Mesendoderm (in vitro differentiated cells): ENCODE results near the gene ZDHHC1.
A peak's percentile ranks its signal among the peaks of the same experiment; 100 is the strongest.

Source experiments
- DNase-seq: peaks from one replicate; pipeline ENCODE4 v3.0.0; 2013
- H2AK5ac ChIP-seq: 2 replicates; pipeline ENCODE4 v1.6.1; 2013; ENCODE audit warnings: low read length, inconsistent platforms
- H2BK120ac ChIP-seq: 2 replicates; pipeline ENCODE4 v1.6.1; 2013; ENCODE audit warnings: low read depth, mild to moderate bottlenecking, low read length, moderate library complexity, mixed read lengths
- H2BK15ac ChIP-seq: replicated peaks from 2 replicates; pipeline ENCODE4 v1.6.1; 2013; ENCODE audit warnings: low read depth, mild to moderate bottlenecking, moderate library complexity
- H2BK5ac ChIP-seq: 2 replicates; pipeline ENCODE4 v1.6.1; 2013; ENCODE audit warnings: low read length, inconsistent platforms
- H3K18ac ChIP-seq: 2 replicates; pipeline ENCODE4 v1.6.1; 2013; ENCODE audit warnings: mild to moderate bottlenecking, low read length, mixed read lengths
- H3K23ac ChIP-seq: one replicate; pipeline ENCODE4 v1.6.1; 2013; ENCODE audit warnings: low read length
- H3K27ac ChIP-seq: 2 replicates; pipeline ENCODE4 v1.5.1; 2013; ENCODE audit warnings: low read depth, mild to moderate bottlenecking, inconsistent platforms, low read length, moderate library complexity
- H3K27me3 ChIP-seq: 2 replicates; pipeline ENCODE4 v1.6.1; 2013; ENCODE audit warnings: low read length, control low read depth, mild to moderate bottlenecking, inconsistent platforms; ENCODE audit not compliant: insufficient read depth, poor library complexity
- H3K36me3 ChIP-seq: 2 replicates; pipeline ENCODE4 v1.6.1; 2013; ENCODE audit warnings: low read length, inconsistent platforms; ENCODE audit not compliant: control insufficient read depth, insufficient read depth
- H3K4ac ChIP-seq: one replicate; pipeline ENCODE4 v1.6.1; 2013; ENCODE audit warnings: low read depth, mild to moderate bottlenecking, low read length, moderate library complexity
- H3K4me1 ChIP-seq: 2 replicates; pipeline ENCODE4 v1.6.1; 2013; ENCODE audit warnings: low read depth, low read length, inconsistent platforms; ENCODE audit not compliant: control insufficient read depth
- H3K4me2 ChIP-seq: 2 replicates; pipeline ENCODE4 v1.6.1; 2013; ENCODE audit warnings: low read length
- H3K4me3 ChIP-seq: 2 replicates; pipeline ENCODE4 v1.5.1; 2013; ENCODE audit warnings: mild to moderate bottlenecking, low read length
- H3K56ac ChIP-seq: one replicate; pipeline ENCODE4 v1.6.1; 2013; ENCODE audit warnings: low read length
- H3K79me1 ChIP-seq: 2 replicates; pipeline ENCODE4 v1.6.1; 2013; ENCODE audit warnings: low read length, inconsistent platforms
- H3K79me2 ChIP-seq: 2 replicates; pipeline ENCODE4 v1.6.1; 2013; ENCODE audit warnings: mild to moderate bottlenecking, low read length; ENCODE audit not compliant: control insufficient read depth, insufficient read depth
- H3K9ac ChIP-seq: 2 replicates; pipeline ENCODE4 v1.6.1; 2013; ENCODE audit warnings: low read length, inconsistent platforms
- H4K5ac ChIP-seq: one replicate; pipeline ENCODE4 v1.6.1; 2013; ENCODE audit warnings: low read length
- H4K8ac ChIP-seq: one replicate; pipeline ENCODE4 v1.6.1; 2013; ENCODE audit warnings: low read depth, mild to moderate bottlenecking, control low read depth, low read length, moderate library complexity
- WGBS: extraction: QIAGEN DNeasy Blood & Tissue Kit; methylation state at CpG from one replicate; pipeline ENCODE4 v1.1.7; 2013; ENCODE audit warnings: low lambda C conversion rate, missing lambda C conversion rate; ENCODE audit not compliant: insufficient coverage; ENCODE audit errors: extremely low coverage; 5-methylcytosine and 5-hydroxymethylcytosine counted together

Gene ZDHHC1

DNA sequence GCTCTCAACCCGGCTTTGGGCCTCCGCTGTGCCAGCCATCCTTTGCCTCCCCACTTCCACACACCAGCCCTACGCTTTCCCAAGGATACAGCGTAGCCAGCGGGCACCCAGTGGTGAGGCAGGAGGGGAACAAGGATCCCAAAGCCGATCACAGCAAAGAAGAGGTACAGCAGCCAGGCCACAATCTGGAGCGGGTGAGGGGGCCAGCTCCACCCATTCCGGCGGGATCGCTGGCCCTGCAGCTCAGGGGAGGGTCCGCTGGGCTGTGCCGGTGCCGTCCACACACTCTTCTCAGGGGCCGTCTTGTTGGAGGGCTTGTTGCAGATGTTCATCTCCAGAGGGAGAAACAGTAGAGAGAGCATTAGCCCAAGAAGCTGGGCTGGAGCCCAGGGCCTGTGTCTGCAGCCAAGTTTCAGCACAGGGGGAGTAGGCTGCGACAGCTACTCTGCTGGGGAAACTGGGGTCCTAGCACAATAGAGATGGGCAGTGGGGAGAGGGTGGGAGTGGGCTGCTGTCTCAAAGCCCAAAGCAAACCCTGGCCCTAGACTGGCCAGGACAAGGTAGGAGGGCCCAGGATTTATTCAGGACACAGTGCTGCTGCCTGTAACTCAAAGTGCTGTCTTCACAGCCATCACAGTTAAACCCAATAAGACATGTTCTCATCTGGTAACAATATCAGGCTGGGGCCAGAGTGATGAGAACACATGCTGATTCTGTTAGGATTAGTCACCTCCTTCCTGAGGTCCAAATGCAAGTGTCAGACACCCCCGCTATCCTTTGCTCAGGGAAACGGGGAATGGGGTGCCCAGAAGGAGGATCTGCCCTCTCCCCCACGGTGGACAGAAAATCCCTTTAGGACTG lies 9.9 kb downstream of the ZDHHC1 start:
- Histone ChIP-seq H3K4me1 (peaks cover 4% of the 10 kb centered on the region), H2BK5ac (no peak overlapping the region), H2AK5ac (no peak overlapping the region), H3K4me3 (no peak overlapping the region), H2BK15ac (no peak overlapping the region), H3K79me2 (no peaks in the 10 kb centered on the region), H3K27me3 (no peaks in the 10 kb centered on the region), H3K27ac (no peak overlapping the region), H3K23ac (no peak overlapping the region), H3K18ac (no peak overlapping the region), H3K36me3 (no peaks in the 10 kb centered on the region), H4K8ac (no peak overlapping the region), H3K9ac (no peak overlapping the region), H2BK120ac (no peak overlapping the region), H4K5ac (no peak overlapping the region), H3K4ac (no peak overlapping the region), H3K4me2 (no peak overlapping the region), H3K56ac (peak overlapping the region; percentile 71), H3K79me1 (no peaks in the 10 kb centered on the region)
- no CpG with 5 or more reads among the region's 18 CpGs for WGBS
- DNase-seq = peak; percentile 49

GRCh38 chr16:67405336-67405735 lies 10.9 kb downstream of the ZDHHC1 start:
- no peak overlapping the region for H3K4me2 ChIP-seq
- no peak overlapping the region for H2BK15ac ChIP-seq
- H3K27ac ChIP-seq = no peak overlapping the region
- H3K79me2 ChIP-seq = no peaks in the 10 kb centered on the region
- no peak overlapping the region for H2AK5ac ChIP-seq
- H3K27me3 ChIP-seq = no peaks in the 10 kb centered on the region
- H3K9ac ChIP-seq = no peak overlapping the region
- H3K23ac ChIP-seq = no peak overlapping the region
- no peak overlapping the region for H4K8ac ChIP-seq
- H3K4me1 ChIP-seq = peaks cover 4% of the 10 kb centered on the region
- no peaks in the 10 kb centered on the region for H3K79me1 ChIP-seq
- H3K4me3 ChIP-seq = no peak overlapping the region
- no CpG with 5 or more reads among the region's 8 CpGs for WGBS
- no peak overlapping the region for H3K56ac ChIP-seq
- DNase-seq = no peak
- no peak overlapping the region for H2BK120ac ChIP-seq
- H3K18ac ChIP-seq = no peak overlapping the region
- H2BK5ac ChIP-seq = no peak overlapping the region
- no peak overlapping the region for H4K5ac ChIP-seq
- no peaks in the 10 kb centered on the region for H3K36me3 ChIP-seq
- no peak overlapping the region for H3K4ac ChIP-seq

DNA sequence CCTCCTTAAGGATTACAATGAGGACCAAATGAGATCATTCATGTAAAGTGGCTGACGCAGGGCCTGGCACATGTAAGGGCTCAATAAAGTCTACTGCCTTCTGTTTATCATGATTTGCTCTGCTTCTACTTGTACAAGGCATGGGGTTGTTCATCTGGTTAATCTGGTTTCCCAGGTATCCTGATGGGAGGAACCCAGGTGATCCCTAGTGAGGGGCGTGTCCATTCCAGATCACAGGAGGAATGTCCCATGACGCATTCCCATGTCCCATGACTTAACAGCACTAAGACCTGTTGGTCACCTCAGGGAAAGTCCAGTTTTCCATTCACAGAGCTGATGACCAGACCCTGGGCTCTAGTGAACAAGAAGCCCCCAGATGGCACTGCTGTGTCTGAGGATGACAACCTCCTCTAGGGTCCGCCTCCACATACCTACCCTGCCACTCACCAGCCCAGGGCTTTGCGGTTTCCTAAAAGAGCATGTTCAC lies 11.5 kb downstream of the ZDHHC1 start:
- no peak overlapping the region for H4K5ac ChIP-seq
- no peak overlapping the region for H2AK5ac ChIP-seq
- no peak overlapping the region for H3K27ac ChIP-seq
- no peak overlapping the region for H2BK120ac ChIP-seq
- H3K23ac ChIP-seq = no peak overlapping the region
- no peak overlapping the region for H3K4ac ChIP-seq
- H3K36me3 ChIP-seq = no peaks in the 10 kb centered on the region
- no CpG with 5 or more reads among the region's 5 CpGs for WGBS
- H3K27me3 ChIP-seq = no peaks in the 10 kb centered on the region
- no peak overlapping the region for H2BK5ac ChIP-seq
- DNase-seq = peak; percentile 55
- no peak overlapping the region for H2BK15ac ChIP-seq
- H3K18ac ChIP-seq = no peak overlapping the region
- no peak overlapping the region for H3K4me3 ChIP-seq
- H3K4me2 ChIP-seq = no peak overlapping the region
- no peak overlapping the region for H3K9ac ChIP-seq
- H4K8ac ChIP-seq = no peak overlapping the region
- H3K56ac ChIP-seq = no peak overlapping the region
- peaks cover 4% of the 10 kb centered on the region for H3K4me1 ChIP-seq
- no peaks in the 10 kb centered on the region for H3K79me1 ChIP-seq
- H3K79me2 ChIP-seq = no peaks in the 10 kb centered on the region

- H4K5ac ChIP-seq = no peak overlapping the region
- H4K8ac ChIP-seq = no peak overlapping the region
- H3K27ac ChIP-seq = no peak overlapping the region
- no peaks in the 10 kb centered on the region for H3K79me2 ChIP-seq
- H3K18ac ChIP-seq = no peak overlapping the region
- no peak overlapping the region for H2BK15ac ChIP-seq
- DNase-seq = no peak
- H2BK5ac ChIP-seq = no peak overlapping the region
- H3K56ac ChIP-seq = peak overlapping the region; percentile 38
- no peak overlapping the region for H3K4ac ChIP-seq
- H3K79me1 ChIP-seq = no peaks in the 10 kb centered on the region
- H3K27me3 ChIP-seq = no peaks in the 10 kb centered on the region
- no peak overlapping the region for H3K23ac ChIP-seq
- peaks cover 4% of the 10 kb centered on the region for H3K4me1 ChIP-seq
- no peak overlapping the region for H3K4me3 ChIP-seq
- H2BK120ac ChIP-seq = no peak overlapping the region
- no peak overlapping the region for H3K9ac ChIP-seq
- no peak overlapping the region for H2AK5ac ChIP-seq
- no peaks in the 10 kb centered on the region for H3K36me3 ChIP-seq
- no peak overlapping the region for H3K4me2 ChIP-seq
- no CpG with 5 or more reads among the region's 12 CpGs for WGBS
Measured at GRCh38 chr16:67403976-67404555, 12.2 kb downstream of the ZDHHC1 start.

- Histone ChIP-seq H3K9ac (no peak overlapping the region), H3K79me2 (no peaks in the 10 kb centered on the region), H3K18ac (no peak overlapping the region), H4K5ac (no peak overlapping the region), H3K4me2 (no peak overlapping the region), H2AK5ac (no peak overlapping the region), H3K27ac (no peak overlapping the region), H3K27me3 (no peaks in the 10 kb centered on the region), H3K23ac (no peak overlapping the region), H3K4ac (no peak overlapping the region), H2BK15ac (no peak overlapping the region), H3K56ac (no peak overlapping the region), H3K36me3 (no peaks in the 10 kb centered on the region), H3K79me1 (no peaks in the 10 kb centered on the region), H2BK120ac (no peak overlapping the region), H4K8ac (no peak overlapping the region), H3K4me3 (no peak overlapping the region), H3K4me1 (peaks cover 1% of the 10 kb centered on the region), H2BK5ac (no peak overlapping the region)
- no peak for DNase-seq
- whole genome bisulfite sequencing = no CpG with 5 or more reads among the region's 14 CpGs
Measured at GRCh38 chr16:67400901-67401300, 15.4 kb downstream of the ZDHHC1 start.
